GM21529 (cell line): ENCODE results near the gene UVRAG.
"Not testable (repeated sequence)": the region's sequence is repeated elsewhere in the genome, so short reads cannot be mapped to it uniquely, and the experiment has no call there.

Experiments used
- ATAC-seq: cut with Tn5 transposase; IDR thresholded peaks from one replicate; pipeline ENCODE4 v1.9.1; 2021; ENCODE audit not compliant: unreplicated experiment

UVRAG gene

GRCh38 chr11:75910426-75911145 lies 95.6 kb downstream of the UVRAG start:
- ATAC-seq = no peak

DNA sequence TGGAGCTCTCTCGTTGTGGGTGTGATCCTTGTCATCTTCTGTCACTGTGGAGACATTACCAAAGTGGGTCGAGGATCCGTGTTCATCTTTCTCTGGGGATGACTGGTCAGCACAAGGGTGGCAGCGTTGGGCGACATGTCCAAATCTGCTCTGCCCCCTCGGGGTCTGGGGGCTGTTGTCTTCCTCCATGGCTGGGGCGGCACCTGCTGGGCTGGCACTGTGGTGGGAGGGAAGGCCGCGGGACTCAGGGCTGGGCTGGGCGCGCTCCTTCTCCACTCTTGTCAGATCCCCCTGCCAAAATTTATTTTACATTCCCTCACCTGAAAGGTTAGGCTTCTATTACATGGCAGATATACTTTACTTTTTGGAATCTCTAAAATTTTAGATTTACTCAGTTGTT lies 96.4 kb downstream of the UVRAG start:
- ATAC-seq = no peak

DNA sequence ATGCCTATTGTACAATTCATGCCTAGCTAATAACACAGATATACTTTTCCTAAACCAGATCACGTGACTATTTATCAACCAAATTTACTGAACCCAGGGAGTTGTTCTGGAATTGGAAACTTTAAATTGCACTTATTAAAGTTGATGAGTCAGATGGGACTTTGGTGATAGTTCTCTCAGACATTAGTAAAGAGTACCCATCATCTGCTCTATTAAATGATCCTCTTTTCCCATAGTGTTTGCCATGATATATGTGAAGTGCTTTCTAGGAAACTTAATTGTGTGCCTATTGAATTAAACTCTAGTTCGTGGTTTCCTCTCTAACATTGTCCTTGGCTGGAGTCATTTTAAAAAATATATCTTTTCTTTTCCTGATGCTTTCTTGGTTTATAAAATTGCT lies 99.0 kb downstream of the UVRAG start:
- no peak for ATAC-seq

GRCh38 chr11:75916882-75917281 lies 101.9 kb downstream of the UVRAG start:
- ATAC-seq = no peak

DNA sequence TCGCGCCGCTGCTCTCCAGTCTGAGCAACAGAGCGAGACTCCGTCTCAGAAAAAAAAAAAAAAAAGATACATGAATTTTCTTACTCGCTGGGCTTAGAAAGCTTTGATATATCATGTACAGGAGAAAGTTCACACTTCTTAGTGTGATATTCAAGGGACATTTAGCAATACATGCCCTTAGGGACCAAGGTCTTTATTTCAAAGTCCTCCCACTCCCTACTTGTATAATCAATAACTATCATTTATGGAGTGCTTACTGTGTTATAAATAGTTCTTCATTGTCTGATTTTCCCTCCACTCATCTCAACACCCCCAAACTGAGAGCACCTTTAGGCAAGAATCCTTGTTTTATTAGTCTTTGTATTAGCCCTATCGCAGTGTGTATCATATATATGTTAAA lies 103.3 kb downstream of the UVRAG start:
- no peak for ATAC-seq

DNA sequence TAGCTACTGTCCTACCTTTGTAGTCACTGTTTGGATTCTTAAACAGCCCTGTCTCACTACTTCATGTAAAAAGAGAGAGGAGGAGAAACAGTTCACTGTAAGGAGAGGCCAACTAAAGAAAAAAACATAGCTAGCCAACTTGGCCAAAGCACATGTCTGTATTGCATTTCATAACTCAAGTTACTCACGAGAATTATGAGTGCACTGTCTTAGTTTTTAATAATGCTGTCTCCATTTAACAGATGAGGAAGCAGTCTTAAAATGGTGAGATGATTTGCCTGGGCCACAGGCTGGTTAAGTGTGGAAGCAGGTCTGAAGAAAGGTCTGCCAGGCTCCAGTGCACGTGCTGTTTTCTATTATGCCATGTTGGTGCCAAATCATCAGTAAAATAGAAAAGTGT lies 104.5 kb downstream of the UVRAG start:
- ATAC-seq = no peak

GRCh38 chr11:75920848-75921247 lies 105.8 kb downstream of the UVRAG start:
- ATAC-seq = no peak

- ATAC-seq = no peak
Observed at GRCh38 chr11:75921808-75922207, 106.8 kb downstream of the UVRAG start.

DNA sequence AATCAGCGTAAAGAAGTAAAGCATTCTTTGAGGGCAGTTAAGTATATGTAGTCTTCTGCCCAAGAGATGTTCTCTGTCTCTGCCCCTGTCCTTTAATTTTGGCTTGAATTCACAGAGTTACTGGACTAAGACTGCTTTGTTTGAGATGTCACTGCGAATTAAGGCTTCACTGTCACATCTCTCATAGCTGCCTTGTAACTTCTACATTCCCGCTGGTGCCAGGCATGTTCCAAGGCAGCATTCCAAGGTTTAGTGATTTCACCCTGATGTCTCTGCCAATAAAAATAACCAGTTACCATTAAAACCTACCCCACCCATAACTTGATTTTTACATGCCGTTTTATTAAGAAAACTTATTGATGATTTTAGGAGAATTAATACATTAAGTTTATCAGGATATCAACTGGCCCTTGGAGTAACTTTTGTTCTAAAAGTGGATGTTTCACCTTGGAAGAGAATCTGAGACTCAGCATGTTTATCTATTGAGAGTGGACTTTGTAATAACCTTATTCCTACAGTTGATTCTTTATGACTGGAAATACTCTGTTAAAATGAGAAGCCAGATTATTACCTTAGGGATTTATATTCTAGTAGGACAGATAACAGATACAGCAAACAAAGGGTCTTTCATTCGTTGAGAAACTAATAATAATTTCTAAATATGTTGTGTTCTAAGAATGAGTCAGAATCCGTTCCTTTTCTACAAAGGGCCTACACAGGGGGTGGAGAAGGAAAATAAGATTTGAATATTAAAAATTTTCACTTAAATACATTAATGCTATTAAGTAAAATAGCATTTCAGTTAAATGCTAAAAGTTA lies 110.2 kb downstream of the UVRAG start:
- no peak for ATAC-seq

DNA sequence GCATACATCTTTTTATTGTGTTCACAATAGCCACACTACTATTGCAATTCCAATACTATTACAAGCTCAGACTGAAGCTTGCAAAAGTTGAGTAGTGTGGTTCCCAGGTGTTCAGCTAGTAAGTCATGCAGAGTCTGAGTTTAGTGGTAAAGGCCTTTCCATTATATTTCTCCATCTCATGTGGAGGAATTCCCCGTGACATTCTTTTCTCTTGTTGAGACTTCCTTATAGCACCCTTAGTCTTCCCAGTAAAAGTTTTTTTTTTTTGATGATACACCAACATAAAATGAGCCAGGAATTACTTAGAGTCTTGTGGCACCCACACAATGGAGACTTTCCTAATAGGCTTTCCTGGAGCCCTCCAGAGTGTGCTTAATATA lies 110.8 kb downstream of the UVRAG start:
- ATAC-seq = no peak

- no peak for ATAC-seq
Observed at GRCh38 chr11:75929706-75930105, 114.7 kb downstream of the UVRAG start.

GRCh38 chr11:75930534-75930933 lies 115.5 kb downstream of the UVRAG start:
- ATAC-seq = no peak

GRCh38 chr11:75931124-75931523 lies 116.1 kb downstream of the UVRAG start:
- no peak for ATAC-seq

GRCh38 chr11:75933736-75934135 lies 118.7 kb downstream of the UVRAG start:
- ATAC-seq = not testable (repeated sequence)

DNA sequence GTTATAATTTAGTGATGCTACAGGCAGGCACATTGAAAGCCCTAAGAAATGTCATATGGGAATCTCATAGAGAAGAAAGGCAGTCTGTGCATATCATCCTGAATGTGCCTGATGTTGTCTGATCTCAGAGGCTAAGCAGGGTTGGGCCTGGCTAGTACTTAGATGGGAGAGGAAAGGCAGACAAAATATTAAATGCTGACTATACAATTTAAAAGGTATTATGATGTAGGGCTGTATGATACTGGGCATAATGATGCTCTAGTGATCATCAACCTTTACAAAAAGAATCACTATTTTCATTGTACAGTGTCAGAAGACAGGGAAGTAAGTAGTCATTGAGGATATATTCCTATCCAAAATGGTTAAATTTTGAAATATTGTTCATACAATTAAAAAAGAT lies 119.8 kb downstream of the UVRAG start:
- ATAC-seq = no peak

DNA sequence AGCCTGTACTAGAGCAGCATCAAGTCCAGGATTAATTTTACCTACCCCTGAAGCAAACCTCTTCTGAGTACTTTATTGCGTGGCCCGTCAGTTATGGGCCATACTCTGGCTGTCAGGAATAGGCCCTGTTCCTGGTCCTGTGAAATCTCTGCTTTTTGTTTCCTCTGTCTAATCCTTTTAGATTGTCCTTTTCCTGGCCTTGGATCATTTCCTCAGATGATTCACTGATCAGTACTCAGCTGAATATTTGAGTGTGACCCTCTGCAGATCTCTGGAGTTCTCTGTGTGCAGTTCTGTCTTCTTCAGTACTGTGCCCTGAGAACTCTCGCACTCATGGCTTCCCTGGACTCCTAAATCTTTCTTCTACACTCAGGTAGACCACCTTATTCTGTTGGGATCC lies 123.5 kb downstream of the UVRAG start:
- ATAC-seq = no peak

GRCh38 chr11:75939516-75939915 lies 124.5 kb downstream of the UVRAG start:
- ATAC-seq = no peak

GRCh38 chr11:75939992-75940391 lies 125.0 kb downstream of the UVRAG start:
- ATAC-seq = peak; percentile 66

DNA sequence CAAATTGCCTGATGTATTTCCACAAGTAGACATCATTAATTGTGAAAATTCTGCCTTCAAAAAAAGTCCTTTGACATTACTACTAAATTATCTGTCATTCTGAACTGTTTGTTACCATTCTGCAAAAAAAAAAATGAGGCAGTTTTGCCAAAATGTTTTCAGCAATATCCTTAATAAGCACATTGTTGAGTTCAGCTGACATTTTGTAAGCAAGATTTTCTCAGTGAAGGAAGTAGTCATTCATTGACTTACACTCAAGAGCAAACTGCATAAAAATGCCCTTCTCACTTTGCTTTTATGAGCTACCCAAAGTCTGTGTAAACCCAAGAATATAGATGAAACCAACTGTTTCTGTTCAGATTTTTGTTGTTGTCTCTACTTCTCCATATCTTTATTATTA lies 125.9 kb downstream of the UVRAG start:
- ATAC-seq = no peak

DNA sequence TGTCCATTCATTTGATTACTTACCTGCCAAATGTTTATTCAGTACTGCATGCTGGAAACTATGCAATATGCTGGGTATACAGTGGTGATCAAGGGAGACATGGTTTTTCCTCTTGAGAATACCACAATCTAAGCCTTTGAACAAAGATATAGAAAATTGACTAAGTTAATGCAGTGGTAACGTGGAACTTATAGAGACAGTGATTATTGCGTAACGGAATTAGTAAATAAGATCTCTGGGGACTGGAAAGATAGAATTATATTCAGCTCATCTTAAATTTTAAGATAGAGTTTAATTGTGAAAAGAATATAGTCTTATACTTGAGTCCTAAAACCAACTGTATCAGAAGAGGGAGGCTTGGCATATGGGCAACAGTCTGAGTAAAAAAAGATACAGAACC lies 129.5 kb downstream of the UVRAG start:
- no peak for ATAC-seq

- no peak for ATAC-seq
Observed at GRCh38 chr11:75945446-75945845, 130.4 kb downstream of the UVRAG start.

- ATAC-seq = no peak
Observed at GRCh38 chr11:75945947-75946346, 130.9 kb downstream of the UVRAG start.
